GM18498 (cell line): Measurements from ENCODE around the gene TMEM163.

Experiments
- ATAC-seq: cut with Tn5 transposase; IDR thresholded peaks from one replicate; pipeline ENCODE4 v1.9.1; 2021; ENCODE audit warnings: mild to moderate bottlenecking, moderate library complexity; ENCODE audit not compliant: unreplicated experiment

Gene TMEM163

DNA sequence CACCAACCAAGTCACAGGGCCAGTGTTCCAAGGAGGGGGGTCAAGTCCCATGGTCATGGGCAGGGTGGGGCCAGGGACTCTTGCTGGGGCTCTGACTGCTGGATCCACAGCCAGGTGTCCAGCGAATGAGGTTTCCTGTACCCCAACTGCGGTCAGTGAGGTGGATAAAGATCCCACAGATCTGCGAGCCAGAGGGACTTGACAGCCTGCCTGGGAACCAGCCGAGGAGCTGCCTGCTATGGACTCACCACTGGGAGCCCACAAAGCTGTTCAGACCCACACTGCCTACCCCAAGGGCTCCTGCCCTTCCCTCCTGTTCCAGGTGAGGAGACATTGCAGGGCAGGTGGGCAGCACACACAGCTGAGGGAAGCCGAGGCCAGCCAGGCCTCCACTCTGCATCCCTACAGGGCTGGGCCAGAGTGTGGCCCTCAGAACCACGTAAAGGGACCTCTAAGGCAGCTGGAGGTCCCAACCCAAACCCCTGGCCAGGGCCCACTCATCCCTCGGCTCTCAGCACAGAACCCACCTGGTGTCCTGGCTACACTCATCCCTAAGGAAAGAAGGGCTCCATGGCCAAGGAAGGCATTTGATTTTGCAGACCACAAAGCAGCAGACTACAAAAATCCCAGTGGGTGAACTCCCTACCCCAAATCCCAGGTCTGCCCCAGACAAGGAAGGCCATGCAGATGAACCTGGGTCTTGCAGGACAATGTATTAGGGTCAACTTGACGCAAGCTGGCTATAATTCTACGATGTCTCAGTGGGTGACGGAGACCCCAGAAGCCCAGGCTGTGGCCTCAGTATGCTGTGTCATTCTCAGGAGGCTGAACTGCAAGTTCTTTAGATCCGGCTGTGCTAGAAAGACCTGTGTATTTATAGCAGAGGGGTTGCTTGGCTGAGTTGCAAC, 255.8 kb downstream of the TMEM163 start:
- no peak for ATAC-seq

GRCh38 chr2:134462275-134462674, 256.5 kb downstream of the TMEM163 start:
- ATAC-seq: no peak

- no peak for ATAC-seq
Observed at GRCh38 chr2:134461511-134461910, 257.3 kb downstream of the TMEM163 start.

DNA sequence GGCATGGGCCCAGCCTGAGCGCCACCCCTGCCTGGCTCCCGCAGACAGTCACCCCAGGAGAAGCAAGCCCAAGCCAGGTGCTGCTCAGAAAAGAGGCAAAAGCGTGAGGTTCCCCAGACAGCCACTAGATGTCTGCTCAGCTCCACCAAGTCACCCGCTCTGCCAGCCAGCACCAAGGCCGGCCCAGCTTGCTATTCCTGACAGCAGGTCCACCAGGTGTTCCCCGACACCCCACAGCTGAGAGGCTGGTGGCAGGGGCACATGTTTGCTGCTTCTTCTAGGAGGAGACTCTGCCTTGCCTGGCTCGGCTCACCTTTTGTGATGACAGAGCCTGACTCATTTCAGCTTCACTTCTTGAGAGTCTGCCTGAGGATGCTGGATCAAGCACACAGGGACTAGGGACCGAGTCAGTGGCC, 258.2 kb downstream of the TMEM163 start:
- ATAC-seq: peak; percentile 76

DNA sequence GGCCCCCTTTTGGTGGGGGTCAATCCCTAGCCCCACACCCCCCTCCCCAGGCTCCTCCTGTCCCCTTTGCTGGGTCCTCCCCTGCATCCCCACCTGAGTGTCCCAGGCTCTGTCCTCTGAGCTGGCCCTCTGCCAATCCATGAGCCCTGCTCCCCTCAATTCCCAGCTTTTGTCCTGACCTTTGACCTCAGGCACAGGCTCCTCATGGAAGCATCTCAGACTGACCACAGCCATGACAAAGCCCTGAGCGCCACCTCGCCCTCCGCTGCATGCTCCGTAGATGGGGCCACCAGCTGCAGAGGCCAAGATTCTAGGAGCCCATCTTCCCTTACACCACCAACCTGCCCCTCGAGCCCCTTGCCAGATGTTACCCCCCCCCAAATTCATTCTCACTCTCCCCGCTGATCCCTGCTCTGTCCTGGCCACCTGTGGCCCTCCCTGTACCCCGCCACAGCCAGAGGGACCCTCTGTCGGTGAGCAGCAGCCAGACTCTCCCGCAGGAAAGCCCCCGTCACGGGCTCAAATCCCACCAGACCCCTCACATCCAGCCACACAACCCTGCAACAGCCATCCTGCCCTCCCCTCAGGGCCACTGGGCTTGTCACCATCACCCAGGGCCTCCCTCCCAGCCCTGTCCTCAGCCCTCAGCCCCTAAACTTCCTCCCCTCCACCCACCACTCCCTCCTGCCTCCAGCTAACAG, 258.9 kb downstream of the TMEM163 start:
- ATAC-seq: no peak

DNA sequence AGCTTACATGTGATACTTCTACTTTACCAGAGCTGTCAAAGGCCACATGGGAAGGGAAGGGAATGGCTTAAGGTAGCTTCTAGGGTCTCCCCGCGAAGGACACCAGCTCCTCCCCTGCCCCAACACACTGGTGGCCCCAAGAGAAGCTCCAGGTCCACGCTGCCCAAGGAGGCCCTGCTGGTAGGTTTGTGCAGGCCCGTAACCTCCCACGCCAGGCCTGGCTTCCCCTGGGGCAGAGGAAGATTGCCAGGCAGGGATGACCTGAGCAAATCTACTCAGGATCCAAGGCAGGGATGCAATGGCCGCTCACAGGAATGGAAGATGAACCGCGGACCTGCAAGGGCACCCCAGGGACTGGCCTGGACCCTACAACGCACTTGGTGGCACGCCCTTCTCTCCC, 259.9 kb downstream of the TMEM163 start:
- ATAC-seq: no peak

GRCh38 chr2:134458473-134458853, 260.3 kb downstream of the TMEM163 start:
- no peak for ATAC-seq

DNA sequence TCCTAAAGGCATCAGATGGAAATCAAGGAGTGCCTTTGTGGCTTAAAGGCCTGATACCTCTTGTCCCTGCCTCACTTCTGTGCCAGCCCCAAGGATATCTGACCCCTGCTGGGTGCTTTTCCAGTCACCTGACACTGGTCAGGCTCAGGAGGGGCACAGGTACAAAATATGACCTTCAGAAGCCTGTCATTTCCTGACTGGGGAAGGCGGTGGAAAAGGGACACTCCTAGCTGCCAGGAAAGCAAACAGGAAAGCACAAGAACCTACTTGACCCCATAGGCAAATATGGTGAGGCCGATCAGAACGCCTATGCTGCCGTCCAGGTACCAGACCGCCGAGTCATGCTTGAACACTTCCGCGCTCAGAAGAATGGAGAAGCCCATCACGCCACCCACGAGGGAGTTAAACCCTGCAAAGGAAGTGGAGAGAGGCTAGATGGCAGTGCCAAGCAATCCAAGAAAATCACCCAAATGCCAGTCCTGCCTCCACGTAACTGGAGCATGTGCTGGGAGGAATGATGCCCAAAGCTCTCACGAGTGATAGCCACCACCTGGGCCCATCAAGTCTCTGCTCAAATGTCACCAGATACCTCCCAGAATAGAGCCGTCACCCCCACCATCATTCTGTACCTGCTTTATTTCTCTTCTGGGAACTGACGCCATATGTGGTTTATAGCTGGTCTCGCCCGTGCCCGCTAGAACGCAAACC, 260.9 kb downstream of the TMEM163 start:
- ATAC-seq: no peak

- no peak for ATAC-seq
Observed at GRCh38 chr2:134457353-134457752, 261.4 kb downstream of the TMEM163 start.

GRCh38 chr2:134455426-134455825, 263.4 kb downstream of the TMEM163 start:
- ATAC-seq: no peak

DNA sequence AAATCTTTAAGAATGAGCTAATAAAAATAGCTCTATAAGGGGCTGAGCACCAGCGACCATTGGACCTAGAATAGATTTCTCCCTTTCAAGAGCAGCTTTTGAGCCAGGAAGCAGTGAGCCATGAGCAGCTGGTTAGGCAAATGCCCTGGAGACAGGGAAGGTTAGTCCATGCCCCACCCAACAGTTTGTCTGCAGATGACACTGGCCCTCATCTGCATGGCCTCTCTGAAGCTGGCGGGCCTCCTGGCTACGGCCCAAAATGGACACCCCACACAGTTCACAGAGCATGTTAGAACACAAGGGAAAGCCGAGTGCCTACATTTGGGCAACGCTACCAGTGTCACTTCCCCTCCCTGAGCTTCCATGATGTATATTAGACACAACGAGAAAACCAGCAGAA, 263.9 kb downstream of the TMEM163 start:
- ATAC-seq: no peak

GRCh38 chr2:134454426-134454825, 264.4 kb downstream of the TMEM163 start:
- ATAC-seq: no peak

DNA sequence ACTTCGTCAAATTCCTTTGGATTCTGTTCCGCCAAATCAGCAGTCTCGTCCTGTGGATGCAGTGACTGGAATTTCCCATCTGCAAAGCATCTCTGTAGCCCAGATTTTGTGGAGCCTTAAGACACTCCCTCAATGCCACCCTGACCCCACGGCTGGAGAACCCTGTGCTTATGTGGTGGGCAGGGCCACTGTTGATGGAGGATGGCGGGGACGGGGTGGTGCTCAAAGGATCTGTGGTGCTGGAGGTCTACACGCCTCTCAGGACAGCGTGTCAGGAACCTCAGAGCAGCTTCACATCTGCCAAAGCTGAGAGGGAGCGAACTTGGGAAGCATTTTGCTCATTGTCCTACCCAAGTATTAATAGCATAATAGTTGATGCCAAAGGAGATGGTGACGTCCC, 264.8 kb downstream of the TMEM163 start:
- ATAC-seq: no peak

DNA sequence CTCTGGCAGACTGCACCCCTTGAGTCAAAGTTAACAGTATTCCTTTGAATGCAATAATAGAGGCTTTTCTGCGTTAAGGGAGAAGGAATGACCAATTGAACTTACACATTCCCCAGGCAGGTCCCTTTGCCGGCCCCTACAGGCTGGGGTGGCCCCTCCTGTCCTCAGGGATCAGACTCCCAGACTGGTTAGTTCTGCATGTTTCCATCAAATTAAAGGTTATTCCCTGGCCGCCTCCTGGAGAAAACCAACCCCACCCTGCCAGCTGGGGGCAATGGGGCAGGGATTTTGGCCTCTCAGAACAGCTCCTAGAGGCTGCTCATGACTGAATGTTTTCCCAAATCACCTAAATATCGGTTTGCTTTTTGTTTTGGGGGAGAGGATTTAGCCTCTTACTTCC, 265.3 kb downstream of the TMEM163 start:
- ATAC-seq: no peak

GRCh38 chr2:134452042-134452733, 266.6 kb downstream of the TMEM163 start:
- no peak for ATAC-seq

DNA sequence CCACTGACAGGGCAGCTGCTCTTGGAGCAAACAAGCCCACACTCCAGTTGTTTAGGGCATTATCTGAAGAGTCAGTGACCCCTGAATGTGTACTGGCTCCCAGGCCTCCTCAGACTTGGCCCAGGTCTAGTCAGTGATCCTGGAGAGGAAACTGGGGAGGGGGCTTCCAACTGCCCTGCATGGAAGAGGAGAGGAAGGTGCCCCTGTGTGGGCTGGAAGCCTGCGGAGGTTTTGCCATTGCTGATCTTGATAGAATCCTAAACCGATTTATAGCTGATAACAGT, 267.5 kb downstream of the TMEM163 start:
- no peak for ATAC-seq

DNA sequence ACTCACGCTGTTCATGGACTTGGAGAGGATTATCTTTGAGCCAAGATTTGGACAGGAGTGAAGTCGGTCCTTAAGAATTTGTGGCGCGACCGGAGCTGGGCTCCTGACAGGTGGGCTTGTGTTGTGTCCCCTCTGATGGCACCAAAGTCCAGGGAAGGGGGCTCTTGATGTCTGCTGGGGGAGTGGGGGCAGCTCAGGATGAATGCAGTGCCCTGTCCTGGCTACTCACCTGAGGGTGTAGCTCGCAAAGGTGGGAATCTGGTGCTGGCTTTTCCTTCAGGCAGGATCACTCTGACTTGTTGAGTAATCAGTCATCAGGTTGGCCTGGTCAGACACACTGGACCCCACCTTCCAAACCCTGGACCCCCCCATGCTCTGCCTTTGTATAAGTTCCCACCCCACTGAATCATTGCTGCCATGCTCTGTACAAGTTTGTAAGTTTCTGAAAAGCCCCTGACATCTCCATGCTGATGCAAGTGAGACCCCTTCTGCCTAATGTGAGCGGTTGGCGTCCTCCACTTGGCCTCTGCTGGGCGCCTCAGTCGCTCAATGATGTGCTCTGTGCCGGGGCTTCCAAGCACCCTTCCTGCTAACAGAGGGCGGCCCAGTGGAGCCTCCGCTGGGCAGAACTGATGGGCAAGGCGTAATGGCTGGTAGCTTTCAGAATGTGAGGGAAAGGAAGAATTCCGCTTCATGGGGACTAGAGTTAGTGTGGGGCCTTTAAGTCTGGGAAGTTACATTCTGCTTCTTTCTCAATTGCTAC, 268.9 kb downstream of the TMEM163 start:
- no peak for ATAC-seq

DNA sequence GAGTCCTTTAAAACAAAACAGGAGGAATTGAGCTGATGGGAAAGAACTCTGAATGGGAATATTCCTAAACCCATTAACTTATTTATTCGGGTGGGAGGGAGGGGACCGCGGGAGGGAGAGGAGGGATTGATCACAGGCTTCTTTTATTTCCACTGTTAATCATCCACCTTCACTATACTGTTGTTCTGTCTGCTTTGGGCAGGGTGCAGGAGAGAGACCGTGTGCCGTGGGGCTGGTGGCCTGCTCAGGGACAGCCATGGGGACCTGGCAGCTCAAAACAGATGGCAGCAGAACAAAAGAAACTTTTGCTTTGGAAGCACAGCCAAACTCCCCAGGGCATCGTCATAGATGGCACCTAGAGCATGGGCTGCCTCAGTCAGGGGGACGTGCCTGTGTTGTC, 269.6 kb downstream of the TMEM163 start:
- no peak for ATAC-seq

DNA sequence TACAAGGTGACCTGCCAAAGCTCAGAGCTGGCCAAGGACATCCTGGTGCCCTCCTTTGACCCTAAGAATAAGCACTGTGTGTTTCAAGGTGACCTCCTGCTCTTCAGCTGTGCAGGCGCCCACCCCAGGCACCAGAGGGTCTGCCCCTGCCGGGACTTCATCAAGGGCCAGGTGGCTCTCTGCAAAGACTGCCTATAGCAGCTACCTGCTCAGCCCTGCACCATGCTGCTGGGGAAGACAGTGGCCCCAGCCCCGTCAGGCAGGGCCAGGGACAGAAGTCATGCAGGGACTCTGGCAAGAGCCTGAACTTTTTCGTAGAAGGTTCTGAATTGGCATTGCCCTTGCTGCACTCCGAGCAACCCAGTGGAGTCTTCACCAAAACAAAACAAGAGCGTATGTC, 270.1 kb downstream of the TMEM163 start:
- ATAC-seq: no peak

- no peak for ATAC-seq
Observed at GRCh38 chr2:134447669-134448068, 271.1 kb downstream of the TMEM163 start.
